Activated CD8-positive, alpha-beta memory T cell treated with anti-CD3 and anti-CD28 coated beads, Interleukin-2, amount 10 ng/mL, durations not matched to agents 7 days and 5 days (primary cell): ENCODE results near the gene MYOZ1. TPM values are rescaled to one million over a fixed set of nuclear protein-coding genes. Genes with fewer than 3 reads are reported as not detected.
"Not testable (repeated sequence)": the region's sequence is repeated elsewhere in the genome, so short reads cannot be mapped to it uniquely, and the experiment has no call there.

Experiments
- ATAC-seq: fragments of 150-1000 bp; cut with Tn5 transposase; one replicate; pipeline ENCODE4 v1.10.0; 2021; ENCODE audit warnings: moderate library complexity
- CTCF ChIA-PET: fragments of 350-600 bp; sonication (Branson Sonifier 250); formaldehyde crosslinking; loops from one replicate; lab custom pipeline; 2021; ENCODE audit warnings: antibody characterized with exemption; lab: Charles Lee
- DNase-seq: peaks from one replicate; pipeline ENCODE4 v3.0.0-alpha.2; 2020
- H3K27ac Mint-ChIP-seq: one replicate; pipeline ENCODE4 v1.8.0; 2021; ENCODE audit warnings: mild to moderate bottlenecking, mixed read lengths
- H3K27me3 Mint-ChIP-seq: one replicate; pipeline ENCODE4 v1.8.0; 2021; ENCODE audit warnings: mixed read lengths
- H3K36me3 Mint-ChIP-seq: one replicate; pipeline ENCODE4 v1.8.0; 2021; ENCODE audit warnings: mild to moderate bottlenecking, mixed read lengths
- H3K4me1 Mint-ChIP-seq: one replicate; pipeline ENCODE4 v1.8.0; 2021; ENCODE audit warnings: mixed read lengths
- H3K4me3 Mint-ChIP-seq: one replicate; pipeline ENCODE4 v1.8.0; 2021; ENCODE audit warnings: mild to moderate bottlenecking, moderate library complexity, mixed read lengths
- H3K9me3 Mint-ChIP-seq: one replicate; pipeline ENCODE4 v1.8.0; 2022; ENCODE audit warnings: low read depth, mixed read lengths
- total RNA-seq, 2 experiments: library from RNA; stranded (reverse); gene quantifications; one replicate each; pipeline ENCODE4 v1.2.3, GENCODE V29; 2021

The MYOZ1 gene, protein sequence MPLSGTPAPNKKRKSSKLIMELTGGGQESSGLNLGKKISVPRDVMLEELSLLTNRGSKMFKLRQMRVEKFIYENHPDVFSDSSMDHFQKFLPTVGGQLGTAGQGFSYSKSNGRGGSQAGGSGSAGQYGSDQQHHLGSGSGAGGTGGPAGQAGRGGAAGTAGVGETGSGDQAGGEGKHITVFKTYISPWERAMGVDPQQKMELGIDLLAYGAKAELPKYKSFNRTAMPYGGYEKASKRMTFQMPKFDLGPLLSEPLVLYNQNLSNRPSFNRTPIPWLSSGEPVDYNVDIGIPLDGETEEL
- total RNA-seq, result not detected

DNA sequence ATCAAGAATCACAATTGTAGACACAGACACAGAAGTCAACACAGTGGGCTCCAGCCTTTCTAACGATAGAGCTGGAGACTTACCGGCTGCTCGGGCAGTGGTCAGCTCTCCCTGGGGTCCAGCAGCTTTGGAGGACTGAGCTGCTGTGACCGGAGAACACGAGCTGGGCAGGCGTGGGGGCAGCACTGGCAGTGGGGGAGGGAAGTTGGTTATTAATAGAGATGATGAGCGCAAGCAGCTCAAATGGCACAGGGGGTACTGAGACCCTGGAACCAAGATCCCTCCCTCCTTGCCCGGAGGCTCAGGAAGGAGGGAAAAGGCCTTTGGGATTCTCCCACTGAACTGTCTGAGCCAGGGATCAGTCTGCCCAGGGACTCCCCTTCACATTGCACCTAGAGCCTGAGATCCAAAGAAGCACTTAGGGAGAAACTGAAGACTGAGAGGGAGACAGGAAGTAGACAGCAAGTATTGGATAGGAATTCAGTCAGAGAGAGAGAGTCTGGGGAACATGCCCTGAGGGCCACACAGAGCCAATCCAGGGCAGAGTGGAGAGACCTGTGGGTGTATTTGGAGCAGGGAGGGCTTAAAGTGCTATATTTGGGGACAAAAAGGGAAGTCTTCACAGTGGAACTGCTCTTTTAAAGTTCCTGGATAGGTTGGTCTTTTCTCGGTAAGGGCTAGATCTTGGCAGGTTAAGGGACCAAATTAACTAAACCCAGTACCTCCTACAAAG is at the start of gene MYOZ1:
MYOZ1 (minus strand) TSS at position 147 of the 733 bp plus-strand sequence. CDS start 1,457 bp downstream, outside the sequence.
- DNase-seq (no peak), ATAC-seq (no peak)
- Mint-ChIP-seq H3K36me3 (no peaks in the 10 kb centered on the region), H3K27me3 (no peaks in the 10 kb centered on the region), H3K4me1 (peaks cover 21% of the 10 kb centered on the region), H3K27ac (no peak within 1 kb of the TSS), H3K9me3 (no peaks in the 10 kb centered on the region), H3K4me3 (no peak within 1 kb of the TSS)
- CTCF ChIA-PET, result interaction anchor here (0.7 to 9.4 kb wide), 4 partner anchors 104 to 377 kb away, joined by 4 to 151 read pairs (median 4); no protein-coding TSS in a partner anchor

DNA sequence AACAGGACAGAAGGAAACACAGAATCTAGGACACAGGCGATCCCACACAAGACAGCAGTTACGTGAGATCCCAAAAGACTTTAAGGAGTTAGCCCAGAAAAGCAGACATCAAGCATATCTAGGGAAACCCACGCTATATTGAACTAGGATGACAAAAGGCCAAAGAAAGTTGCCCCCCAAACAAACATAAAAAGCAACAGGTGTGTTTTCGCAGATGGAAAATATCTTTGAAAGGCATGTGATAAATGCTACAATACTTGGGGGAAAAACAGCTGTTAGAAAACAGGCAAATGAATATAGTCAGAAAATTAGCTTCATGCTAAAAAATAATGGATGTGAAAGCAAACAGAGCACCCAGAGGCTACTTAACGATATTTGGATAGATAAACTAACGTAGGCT is 49.5 kb upstream of the MYOZ1 start:
- H3K9me3 Mint-ChIP-seq, H3K36me3 Mint-ChIP-seq, CTCF ChIA-PET, H3K4me3 Mint-ChIP-seq, ATAC-seq, H3K4me1 Mint-ChIP-seq, H3K27ac Mint-ChIP-seq, DNase-seq, H3K27me3 Mint-ChIP-seq: not testable (repeated sequence)

DNA sequence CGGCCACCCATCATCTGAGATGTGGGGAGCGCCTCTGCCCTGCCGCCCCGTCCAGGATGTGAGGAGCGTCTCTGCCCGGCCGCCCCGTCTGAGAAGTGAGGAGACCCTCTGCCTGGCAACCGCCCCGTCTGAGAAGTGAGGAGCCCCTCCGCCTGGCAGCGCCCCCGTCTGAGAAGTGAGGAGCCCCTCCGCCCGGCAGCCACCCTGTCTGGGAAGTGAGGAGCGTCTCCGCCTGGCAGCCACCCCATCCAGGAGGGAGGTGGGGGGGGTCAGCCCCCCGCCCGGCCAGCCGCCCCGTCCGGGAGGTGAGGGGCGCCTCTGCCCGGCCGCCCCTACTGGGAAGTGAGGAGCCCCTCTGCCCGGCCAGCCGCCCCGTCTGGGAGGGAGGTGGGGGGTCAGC is 48.3 kb upstream of the MYOZ1 start:
- CTCF ChIA-PET, H3K27ac Mint-ChIP-seq, ATAC-seq, H3K4me1 Mint-ChIP-seq, DNase-seq, H3K4me3 Mint-ChIP-seq, H3K27me3 Mint-ChIP-seq, H3K9me3 Mint-ChIP-seq, H3K36me3 Mint-ChIP-seq: not testable (repeated sequence)

- H3K27me3 Mint-ChIP-seq, DNase-seq, H3K36me3 Mint-ChIP-seq, H3K4me1 Mint-ChIP-seq, H3K9me3 Mint-ChIP-seq, H3K4me3 Mint-ChIP-seq, CTCF ChIA-PET, H3K27ac Mint-ChIP-seq, ATAC-seq: not testable (repeated sequence)
Observed at GRCh38 chr10:73687641-73688040, 46.4 kb upstream of the MYOZ1 start.

GRCh38 chr10:73674546-73674945 is 33.3 kb upstream of the MYOZ1 start:
- H3K4me3 Mint-ChIP-seq, CTCF ChIA-PET, H3K27me3 Mint-ChIP-seq, H3K27ac Mint-ChIP-seq, DNase-seq, H3K4me1 Mint-ChIP-seq, H3K36me3 Mint-ChIP-seq, H3K9me3 Mint-ChIP-seq, ATAC-seq: not testable (repeated sequence)

DNA sequence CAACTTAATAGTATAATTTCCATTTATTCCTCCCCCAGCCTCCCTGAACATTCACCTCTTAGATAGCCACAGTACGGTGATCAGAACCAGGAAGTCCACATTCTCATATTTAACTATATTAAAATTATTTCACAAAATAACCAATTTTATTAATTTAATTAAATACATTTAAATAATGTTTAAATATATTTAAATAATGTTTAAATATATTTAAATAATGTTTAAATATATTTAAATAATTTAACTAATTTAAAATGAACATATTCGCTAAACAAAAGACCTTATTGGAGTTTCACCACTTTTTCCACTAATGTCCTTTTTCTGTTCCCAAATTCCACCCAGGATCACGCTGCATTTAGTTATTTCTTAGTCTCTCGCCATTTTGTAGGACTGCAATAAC is 27.1 kb upstream of the MYOZ1 start:
- DNase-seq, CTCF ChIA-PET, H3K4me1 Mint-ChIP-seq, H3K36me3 Mint-ChIP-seq, H3K27ac Mint-ChIP-seq, H3K4me3 Mint-ChIP-seq, H3K27me3 Mint-ChIP-seq, ATAC-seq, H3K9me3 Mint-ChIP-seq: not testable (repeated sequence)

DNA sequence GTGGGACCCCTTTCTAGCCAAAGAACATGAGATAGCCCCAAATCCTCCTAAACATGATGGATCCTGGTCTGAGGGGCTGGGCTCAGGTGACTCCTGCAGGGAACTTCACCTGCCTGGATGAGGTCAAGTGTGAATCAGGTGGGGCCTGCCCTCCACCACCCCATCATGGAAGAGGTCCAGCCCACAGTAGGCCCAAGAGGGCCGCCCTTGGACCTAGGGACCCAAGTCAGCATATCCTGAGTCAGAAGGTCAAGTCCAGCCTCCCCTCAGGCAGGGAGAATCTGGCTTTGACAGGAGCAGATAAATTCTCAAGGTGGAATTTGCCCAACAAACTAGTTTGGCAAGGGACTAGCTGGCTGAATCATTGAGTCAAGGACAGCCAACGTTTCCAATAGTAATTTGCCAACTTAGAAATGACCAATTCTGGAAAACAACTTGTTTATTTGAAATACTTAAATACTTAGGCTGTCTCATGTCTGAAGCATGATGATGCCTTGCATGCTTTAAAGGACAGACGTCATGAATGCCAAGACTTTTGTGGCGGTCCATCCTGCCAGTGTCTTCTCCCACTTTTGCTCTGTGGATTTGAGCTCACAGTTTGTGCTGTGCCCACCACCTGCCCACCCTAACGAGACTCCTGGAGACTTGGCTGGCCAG is 25.0 kb upstream of the MYOZ1 start:
- H3K4me1 Mint-ChIP-seq, H3K27ac Mint-ChIP-seq, CTCF ChIA-PET, H3K36me3 Mint-ChIP-seq, DNase-seq, H3K4me3 Mint-ChIP-seq, H3K27me3 Mint-ChIP-seq, ATAC-seq, H3K9me3 Mint-ChIP-seq: not testable (repeated sequence)

GRCh38 chr10:73665581-73665980 is 24.3 kb upstream of the MYOZ1 start:
- H3K4me3 Mint-ChIP-seq, H3K36me3 Mint-ChIP-seq, DNase-seq, CTCF ChIA-PET, H3K4me1 Mint-ChIP-seq, H3K27ac Mint-ChIP-seq, ATAC-seq, H3K9me3 Mint-ChIP-seq, H3K27me3 Mint-ChIP-seq: not testable (repeated sequence)

GRCh38 chr10:73664156-73665040 is 23.1 kb upstream of the MYOZ1 start:
- H3K4me1 Mint-ChIP-seq, result not testable (repeated sequence)

DNA sequence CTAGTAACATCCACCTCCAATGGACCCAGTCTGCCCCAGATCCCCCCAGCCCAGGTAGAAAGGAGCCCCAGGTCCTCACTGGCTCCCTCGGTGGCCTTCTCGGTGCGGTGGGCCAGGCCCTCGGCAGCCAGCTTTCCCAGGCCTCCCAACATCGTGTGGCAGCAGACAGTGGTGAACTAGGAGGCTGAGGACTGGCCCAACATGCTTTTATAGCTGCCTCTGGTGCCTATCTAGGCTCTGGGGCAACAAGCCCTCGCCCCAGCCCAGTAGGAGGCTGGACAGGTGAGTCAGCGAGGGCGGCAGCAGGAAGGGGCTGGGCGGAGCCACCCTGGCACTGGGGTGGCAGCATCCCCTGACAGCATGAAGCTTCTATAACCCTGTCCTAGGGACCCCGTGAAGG is 22.3 kb upstream of the MYOZ1 start:
- H3K27ac Mint-ChIP-seq, ATAC-seq, H3K4me3 Mint-ChIP-seq, H3K9me3 Mint-ChIP-seq, H3K36me3 Mint-ChIP-seq, CTCF ChIA-PET, DNase-seq, H3K27me3 Mint-ChIP-seq, H3K4me1 Mint-ChIP-seq: not testable (repeated sequence)

More at GRCh38 chr10:73664156-73665040, 23.1 kb upstream of the MYOZ1 start:
- H3K27me3 Mint-ChIP-seq, H3K4me3 Mint-ChIP-seq, H3K36me3 Mint-ChIP-seq, CTCF ChIA-PET, H3K27ac Mint-ChIP-seq, H3K9me3 Mint-ChIP-seq, DNase-seq, ATAC-seq: not testable (repeated sequence)

DNA sequence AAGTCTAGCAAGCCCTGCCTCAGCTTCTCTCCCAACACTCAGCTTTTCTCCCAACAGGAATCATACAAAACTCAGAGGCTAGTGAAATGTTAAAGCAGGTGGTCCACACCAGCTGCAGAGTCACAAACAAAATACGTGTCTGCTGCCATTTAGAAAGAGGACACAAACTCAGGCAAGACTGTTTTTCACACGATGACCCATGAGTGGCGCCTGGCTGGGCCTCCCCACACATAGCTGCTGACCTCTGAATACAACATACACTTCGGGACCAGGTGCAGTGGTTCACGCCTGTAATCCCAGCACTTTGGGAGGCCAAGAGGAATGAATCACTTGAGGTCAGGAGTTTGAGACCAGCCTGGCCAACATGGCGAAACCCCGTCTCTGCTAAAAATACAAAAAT is 21.4 kb upstream of the MYOZ1 start:
- H3K9me3 Mint-ChIP-seq, H3K36me3 Mint-ChIP-seq, CTCF ChIA-PET, ATAC-seq, H3K4me3 Mint-ChIP-seq, DNase-seq, H3K27ac Mint-ChIP-seq, H3K4me1 Mint-ChIP-seq, H3K27me3 Mint-ChIP-seq: not testable (repeated sequence)

DNA sequence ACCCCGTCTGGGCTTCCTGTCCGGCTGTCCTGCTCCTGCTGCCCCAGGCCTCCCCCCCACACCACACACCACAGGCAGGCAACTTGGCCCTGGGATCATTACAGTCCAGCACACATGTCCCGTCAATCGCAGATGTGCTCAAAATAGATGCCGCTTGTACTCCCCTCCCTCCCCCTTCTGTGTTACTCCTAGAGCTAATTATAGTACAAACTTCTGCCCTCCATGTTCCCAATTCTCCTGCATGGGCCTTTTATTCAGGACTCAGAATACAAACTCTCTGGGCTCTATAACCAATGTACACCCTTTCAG is 14.7 kb upstream of the MYOZ1 start, which contains the start of gene SYNPO2L:
SYNPO2L (minus strand) TSS at position 40 of the 309 bp plus-strand sequence. CDS start 107 bp downstream, outside the sequence.
- no peak within 1 kb of the TSS for H3K4me3 Mint-ChIP-seq
- no peak for DNase-seq
- CTCF ChIA-PET, result interaction anchor here (1.2 kb wide), 1 partner anchor 10 kb away, joined by 3 read pairs; no protein-coding TSS in a partner anchor
- H3K27me3 Mint-ChIP-seq, result no peaks in the 10 kb centered on the region
- peaks cover 13% of the 10 kb centered on the region for H3K4me1 Mint-ChIP-seq
- no peak for ATAC-seq
- no peak within 1 kb of the TSS for H3K27ac Mint-ChIP-seq
- H3K36me3 Mint-ChIP-seq, result no peaks in the 10 kb centered on the region
- H3K9me3 Mint-ChIP-seq, result no peaks in the 10 kb centered on the region
